SK-N-SH (cell line): ENCODE data around the gene NIPA2. TPM values are rescaled to one million over a fixed set of nuclear protein-coding genes. Genes with fewer than 3 reads are reported as not detected.

Experiments used
- CTCF ChIA-PET: fragments of 300-600, 350-600 bp; formaldehyde crosslinking; extraction: SDS; loops from one replicate; lab custom pipeline; 2021; lab: Yijun Ruan, JAX
- POLR2A ChIA-PET: fragments of 350-600 bp; sonication (Branson Sonifier 250); formaldehyde crosslinking; extraction: SDS; loops from one replicate; lab custom pipeline; 2020; ENCODE audit warnings: antibody characterized with exemption, inconsistent platforms; lab: Yijun Ruan, JAX
- DNase-seq: peaks from one replicate; pipeline ENCODE4 v3.0.0; 2012
- H2AFZ ChIP-seq: fragments of 200-600 bp; sonication (generic); 2 replicates; pipeline ENCODE4 v1.8.1; 2016; ENCODE audit warnings: antibody characterized with exemption, mild to moderate bottlenecking, low read depth
- H3F3A ChIP-seq: fragments of 200-600 bp; sonication (generic); replicated peaks from 2 replicates; pipeline ENCODE3; 2016; ENCODE audit warnings: antibody characterized with exemption, mild to moderate bottlenecking; ENCODE audit not compliant: insufficient read depth
- H3K27ac ChIP-seq, 2 experiments: fragments of 200-500 bp in 1 of 2; fragments of 200-600 bp in 1 of 2; sonication (Bioruptor generic) in 1 of 2; sonication (generic), shearing (Covaris generic) in 1 of 2; 2 replicates each; pipeline versions ENCODE4 v1.5.1 to v1.6.1; 2014 to 2016; ENCODE audit warnings: low read depth in 2 of 2, inconsistent platforms in 1 of 2, low read length in 1 of 2, mild to moderate bottlenecking in 1 of 2, mixed read lengths in 1 of 2
- H3K27me3 ChIP-seq: fragments of 200-600 bp; sonication (generic), shearing (Covaris generic); 2 replicates; pipeline ENCODE4 v1.6.1; 2016; ENCODE audit warnings: mixed run types; ENCODE audit not compliant: insufficient read depth
- H3K36me3 ChIP-seq, 2 experiments: fragments of 200-500 bp in 1 of 2; fragments of 200-600 bp in 1 of 2; sonication (Bioruptor generic) in 1 of 2; sonication (generic) in 1 of 2; replicated peaks in 1 of 2; 2 replicates each; pipeline versions ENCODE3 to v1.5.1; 2014 to 2016; ENCODE audit warnings: low read length in 1 of 2, mild to moderate bottlenecking in 1 of 2; ENCODE audit not compliant: insufficient read depth in 2 of 2, control insufficient read depth in 1 of 2
- H3K4me1 ChIP-seq, 2 experiments: fragments of 200-500 bp in 1 of 2; fragments of 200-600 bp in 1 of 2; sonication (Bioruptor generic) in 1 of 2; sonication (generic), shearing (Covaris generic) in 1 of 2; 2 replicates each; pipeline versions ENCODE4 v1.5.1 to v1.6.1; 2014 to 2016; ENCODE audit warnings: low read depth in 1 of 2, low read length in 1 of 2, mixed run types in 1 of 2; ENCODE audit not compliant: insufficient read depth in 2 of 2, control insufficient read depth in 1 of 2
- H3K4me2 ChIP-seq: fragments of 200-600 bp; sonication (generic), shearing (Covaris generic); 2 replicates; pipeline ENCODE4 v1.6.1; 2017; ENCODE audit warnings: mixed run types
- H3K4me3 ChIP-seq, 2 experiments: fragments of 200-500 bp in 1 of 2; fragments of 200-600 bp in 1 of 2; sonication (Bioruptor generic) in 1 of 2; sonication (generic), shearing (Covaris generic) in 1 of 2; 2 replicates each; pipeline versions ENCODE4 v1.5.1 to v1.8.1; 2014 to 2016; ENCODE audit warnings: low read depth in 2 of 2, inconsistent platforms in 1 of 2, low read length in 1 of 2, mild to moderate bottlenecking in 1 of 2, mixed read lengths in 1 of 2, moderate library complexity in 1 of 2
- H3K79me2 ChIP-seq: fragments of 200-600 bp; sonication (generic); 2 replicates; pipeline ENCODE4 v1.8.1; 2017; ENCODE audit warnings: mild to moderate bottlenecking; ENCODE audit not compliant: insufficient read depth
- H3K9ac ChIP-seq: fragments of 200-600 bp; sonication (generic); 2 replicates; pipeline ENCODE4 v1.6.1; 2017; ENCODE audit warnings: mixed run types
- H3K9me2 ChIP-seq: fragments of 200-600 bp; sonication (generic); 2 replicates; pipeline ENCODE4 v1.6.1; 2017; ENCODE audit warnings: mixed run types
- H3K9me3 ChIP-seq: fragments of 200-600 bp; sonication (generic); 2 replicates; pipeline ENCODE4 v1.6.1; 2017; ENCODE audit warnings: mixed run types, mild to moderate bottlenecking, moderate library complexity
- H4K20me1 ChIP-seq: fragments of 200-600 bp; sonication (generic); 2 replicates; pipeline ENCODE4 v1.6.1; 2017; ENCODE audit warnings: mild to moderate bottlenecking, mixed run types; ENCODE audit not compliant: insufficient read depth
- CHD2 ChIP-seq: fragments of 150-350 bp; IDR thresholded peaks from 2 replicates; pipeline ENCODE4 v1.6.1; 2018; ENCODE audit warnings: low read length; ENCODE audit not compliant: partially characterized antibody
- ELF1 ChIP-seq: IDR thresholded peaks from 2 replicates; pipeline ENCODE4 v1.4.0; 2012
- EP300 ChIP-seq, 2 experiments: IDR thresholded peaks; 2 replicates each; pipeline versions ENCODE4 v1.4.0 to v1.6.1; 2012; ENCODE audit warnings: borderline replicate concordance in 1 of 2, low read depth in 1 of 2, low read length in 1 of 2
- EZH2phosphoT487 ChIP-seq: fragments of 200-600 bp; sonication (generic); IDR thresholded peaks from 2 replicates; pipeline ENCODE4 v1.6.1; 2017; ENCODE audit warnings: low read depth, mixed run types, mild to moderate bottlenecking, antibody characterized with exemption, moderate library complexity, borderline replicate concordance
- FOSL2 ChIP-seq: IDR thresholded peaks from 2 replicates; pipeline ENCODE4 v1.4.0; 2012; ENCODE audit warnings: low read depth, mild to moderate bottlenecking, moderate library complexity, borderline replicate concordance
- FOXJ3 ChIP-seq: sonication (generic); formaldehyde crosslinking; IDR thresholded peaks from 2 replicates; pipeline ENCODE4 v1.5.1; 2020; ENCODE audit warnings: mild to moderate bottlenecking, missing genetic modification reagents
- FOXM1 ChIP-seq: IDR thresholded peaks from 2 replicates; pipeline ENCODE4 v1.4.0; 2012; ENCODE audit warnings: low read depth, mild to moderate bottlenecking
- GABPA ChIP-seq: IDR thresholded peaks from 2 replicates; pipeline ENCODE4 v1.4.0; 2012; ENCODE audit warnings: low read depth, mild to moderate bottlenecking
- JUND ChIP-seq: IDR thresholded peaks from 2 replicates; pipeline ENCODE4 v1.4.0; 2012
- RCOR1 ChIP-seq: fragments of 150-350 bp; IDR thresholded peaks from 2 replicates; pipeline ENCODE4 v1.6.1; 2017; ENCODE audit warnings: antibody characterized with exemption, low read length
- TAF1 ChIP-seq: IDR thresholded peaks from 2 replicates; pipeline ENCODE4 v1.6.1; 2012; ENCODE audit warnings: low read depth, mild to moderate bottlenecking, low read length, moderate library complexity, borderline replicate concordance
- TCF12 ChIP-seq: IDR thresholded peaks from 2 replicates; pipeline ENCODE4 v1.4.0; 2012
- TEAD4 ChIP-seq: IDR thresholded peaks from 2 replicates; pipeline ENCODE4 v1.4.0; 2012; ENCODE audit warnings: mild to moderate bottlenecking, borderline replicate concordance; ENCODE audit not compliant: insufficient read depth
- YY1 ChIP-seq: IDR thresholded peaks from 2 replicates; pipeline ENCODE4 v1.4.0; 2012; ENCODE audit warnings: low read depth, mild to moderate bottlenecking
- WGBS: methylation state at CpG from one replicate; pipeline ENCODE4 v1.1.6; 2017; ENCODE audit warnings: low lambda C conversion rate; 5-methylcytosine and 5-hydroxymethylcytosine counted together
- polyA plus RNA-seq, 3 experiments: library from polyadenylated mRNA; depleted of rRNA; stranded (reverse); fragments of >200 nt; gene quantifications; 2 replicates each; pipeline ENCODE4 v1.2.3, GENCODE V29; 2012
- TF ChIP-seq, protein P1 (sequence below): IDR thresholded peaks from 2 replicates; pipeline ENCODE4; 2012
- TF ChIP-seq, protein P2 (sequence below): IDR thresholded peaks from 2 replicates; pipeline ENCODE4 v1.4.0; 2012; ENCODE audit warnings: low read depth, borderline replicate concordance
- TF ChIP-seq, protein P3 (sequence below): IDR thresholded peaks from 2 replicates; pipeline ENCODE4 v1.4.0; 2012; ENCODE audit warnings: low read depth
- TF ChIP-seq, protein P4 (sequence below): fragments of 200-600 bp; sonication (generic); IDR thresholded peaks from 2 replicates; pipeline ENCODE4 v1.6.1; 2017; ENCODE audit warnings: antibody characterized with exemption, mild to moderate bottlenecking, moderate library complexity
- TF ChIP-seq, protein P5 (sequence below): fragments of 150-350 bp; IDR thresholded peaks from 2 replicates; pipeline ENCODE4 v1.6.1; 2016; ENCODE audit warnings: mild to moderate bottlenecking, low read depth, low read length

Gene NIPA2
- polyA plus RNA-seq, 1 of the 3 experiments (the other 2 are of a cell fraction): 32.0 TPM

DNA sequence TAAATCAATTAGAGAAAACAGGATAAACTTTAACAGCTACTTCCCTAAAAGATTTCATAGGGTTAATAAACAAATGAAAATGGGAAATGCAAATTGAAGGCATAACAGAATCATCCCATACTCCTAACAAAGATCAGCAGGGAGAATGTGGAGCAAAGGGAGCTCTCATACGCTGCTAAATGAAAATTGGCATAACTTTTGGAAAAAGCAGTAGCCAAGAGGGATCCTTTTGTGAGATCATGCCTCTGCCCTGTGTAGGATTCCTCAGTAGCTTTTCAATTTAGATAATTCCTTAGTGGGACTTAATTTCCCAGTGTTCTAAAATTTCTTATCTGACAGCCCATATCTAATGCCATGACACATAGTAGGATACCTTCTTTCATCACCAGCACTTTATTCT, 18.2 kb downstream of the NIPA2 start:
- Histone ChIP-seq H2AFZ (no peak overlapping the region), H3K9me3 (no peaks in the 10 kb centered on the region), H3K4me1 (no peaks in the 10 kb centered on the region), H3K27me3 (no peaks in the 10 kb centered on the region), H3K79me2 (peaks cover 23% of the 10 kb centered on the region), H3K9me2 (no peaks in the 10 kb centered on the region), H3K4me2 (no peak overlapping the region), H3K9ac (no peak overlapping the region), H3K4me3 (no peak overlapping the region), H3K27ac (no peak overlapping the region), H3K36me3 (peaks cover 40 to 70% of the 10 kb centered on the region in 2 experiments), H3F3A (peaks cover 15% of the 10 kb centered on the region), H4K20me1 (no peaks in the 10 kb centered on the region)
- WGBS: 100% methylated on average over 1 of the region's 1 CpG
- POLR2A ChIA-PET: no interaction called here
- DNase-seq: no peak
- CTCF ChIA-PET: no interaction called here
- TF ChIP-seq, protein P1, sequence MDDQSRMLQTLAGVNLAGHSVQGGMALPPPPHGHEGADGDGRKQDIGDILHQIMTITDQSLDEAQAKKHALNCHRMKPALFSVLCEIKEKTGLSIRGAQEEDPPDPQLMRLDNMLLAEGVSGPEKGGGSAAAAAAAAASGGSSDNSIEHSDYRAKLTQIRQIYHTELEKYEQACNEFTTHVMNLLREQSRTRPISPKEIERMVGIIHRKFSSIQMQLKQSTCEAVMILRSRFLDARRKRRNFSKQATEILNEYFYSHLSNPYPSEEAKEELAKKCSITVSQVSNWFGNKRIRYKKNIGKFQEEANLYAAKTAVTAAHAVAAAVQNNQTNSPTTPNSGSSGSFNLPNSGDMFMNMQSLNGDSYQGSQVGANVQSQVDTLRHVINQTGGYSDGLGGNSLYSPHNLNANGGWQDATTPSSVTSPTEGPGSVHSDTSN: no peak
- TF ChIP-seq, protein P2, sequence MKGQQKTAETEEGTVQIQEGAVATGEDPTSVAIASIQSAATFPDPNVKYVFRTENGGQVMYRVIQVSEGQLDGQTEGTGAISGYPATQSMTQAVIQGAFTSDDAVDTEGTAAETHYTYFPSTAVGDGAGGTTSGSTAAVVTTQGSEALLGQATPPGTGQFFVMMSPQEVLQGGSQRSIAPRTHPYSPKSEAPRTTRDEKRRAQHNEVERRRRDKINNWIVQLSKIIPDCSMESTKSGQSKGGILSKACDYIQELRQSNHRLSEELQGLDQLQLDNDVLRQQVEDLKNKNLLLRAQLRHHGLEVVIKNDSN: no peak
- no peak for TF ChIP-seq TCF12
- no peak for TF ChIP-seq ELF1
- TF ChIP-seq TEAD4: no peak
- no peak for TF ChIP-seq EZH2phosphoT487
- no peak for TF ChIP-seq FOSL2
- no peak for TF ChIP-seq TAF1
- TF ChIP-seq, protein P3, sequence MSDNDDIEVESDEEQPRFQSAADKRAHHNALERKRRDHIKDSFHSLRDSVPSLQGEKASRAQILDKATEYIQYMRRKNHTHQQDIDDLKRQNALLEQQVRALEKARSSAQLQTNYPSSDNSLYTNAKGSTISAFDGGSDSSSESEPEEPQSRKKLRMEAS: no peak
- no peak for TF ChIP-seq GABPA
- no peak for TF ChIP-seq EP300 (IDR thresholded peaks at IDR 0.05; ENCODE audit: borderline replicate concordance in 1 of 2, low read depth in 1 of 2, low read length in 1 of 2)
- no peak for TF ChIP-seq JUND
- TF ChIP-seq, protein P4, sequence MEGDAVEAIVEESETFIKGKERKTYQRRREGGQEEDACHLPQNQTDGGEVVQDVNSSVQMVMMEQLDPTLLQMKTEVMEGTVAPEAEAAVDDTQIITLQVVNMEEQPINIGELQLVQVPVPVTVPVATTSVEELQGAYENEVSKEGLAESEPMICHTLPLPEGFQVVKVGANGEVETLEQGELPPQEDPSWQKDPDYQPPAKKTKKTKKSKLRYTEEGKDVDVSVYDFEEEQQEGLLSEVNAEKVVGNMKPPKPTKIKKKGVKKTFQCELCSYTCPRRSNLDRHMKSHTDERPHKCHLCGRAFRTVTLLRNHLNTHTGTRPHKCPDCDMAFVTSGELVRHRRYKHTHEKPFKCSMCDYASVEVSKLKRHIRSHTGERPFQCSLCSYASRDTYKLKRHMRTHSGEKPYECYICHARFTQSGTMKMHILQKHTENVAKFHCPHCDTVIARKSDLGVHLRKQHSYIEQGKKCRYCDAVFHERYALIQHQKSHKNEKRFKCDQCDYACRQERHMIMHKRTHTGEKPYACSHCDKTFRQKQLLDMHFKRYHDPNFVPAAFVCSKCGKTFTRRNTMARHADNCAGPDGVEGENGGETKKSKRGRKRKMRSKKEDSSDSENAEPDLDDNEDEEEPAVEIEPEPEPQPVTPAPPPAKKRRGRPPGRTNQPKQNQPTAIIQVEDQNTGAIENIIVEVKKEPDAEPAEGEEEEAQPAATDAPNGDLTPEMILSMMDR: no peak
- TF ChIP-seq FOXJ3 (CRISPR knock-in tag): no peak
- TF ChIP-seq RCOR1: no peak
- TF ChIP-seq, all 33 proteins: peak for 0

DNA sequence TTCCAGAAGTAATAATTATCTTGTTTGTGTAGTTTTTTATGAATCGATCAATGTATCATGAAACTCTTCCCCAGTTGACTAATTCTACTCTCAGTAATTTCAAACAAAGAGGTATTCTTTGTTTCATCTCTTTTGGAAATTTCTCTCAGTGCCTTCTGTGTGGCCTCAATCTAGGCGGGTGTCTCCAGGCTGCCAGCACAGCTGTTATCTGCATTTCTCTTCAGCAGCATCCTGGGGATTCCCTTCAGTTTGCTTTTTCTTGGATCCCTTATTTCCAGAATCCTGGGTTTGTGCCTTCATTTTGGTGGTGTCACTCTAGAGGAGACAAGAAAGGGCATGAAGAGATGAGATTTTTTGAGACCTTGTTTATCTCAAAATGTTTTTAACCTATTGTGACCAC, 22.7 kb downstream of the NIPA2 start:
- CTCF ChIA-PET: no interaction called here
- Histone ChIP-seq H3K9me2 (no peaks in the 10 kb centered on the region), H3F3A (peaks cover 15% of the 10 kb centered on the region), H3K4me2 (no peak overlapping the region), H3K27ac (no peak overlapping the region), H3K9me3 (no peaks in the 10 kb centered on the region), H4K20me1 (no peaks in the 10 kb centered on the region), H2AFZ (no peak overlapping the region), H3K9ac (no peak overlapping the region), H3K27me3 (no peaks in the 10 kb centered on the region), H3K4me3 (no peak overlapping the region), H3K4me1 (no peaks in the 10 kb centered on the region), H3K79me2 (peaks cover 33% of the 10 kb centered on the region; the same call in 1 of the 2 replicates), H3K36me3 (peaks cover 32 to 75% of the 10 kb centered on the region in 2 experiments)
- POLR2A ChIA-PET: no interaction called here
- WGBS: 74% methylated on average over 2 of the region's 2 CpGs
- no peak for DNase-seq
- TF ChIP-seq, protein P4: no peak
- TF ChIP-seq TEAD4 (no peak), CHD2 (no peak), YY1 (no peak), FOXM1 (no peak)
- TF ChIP-seq, protein P5, sequence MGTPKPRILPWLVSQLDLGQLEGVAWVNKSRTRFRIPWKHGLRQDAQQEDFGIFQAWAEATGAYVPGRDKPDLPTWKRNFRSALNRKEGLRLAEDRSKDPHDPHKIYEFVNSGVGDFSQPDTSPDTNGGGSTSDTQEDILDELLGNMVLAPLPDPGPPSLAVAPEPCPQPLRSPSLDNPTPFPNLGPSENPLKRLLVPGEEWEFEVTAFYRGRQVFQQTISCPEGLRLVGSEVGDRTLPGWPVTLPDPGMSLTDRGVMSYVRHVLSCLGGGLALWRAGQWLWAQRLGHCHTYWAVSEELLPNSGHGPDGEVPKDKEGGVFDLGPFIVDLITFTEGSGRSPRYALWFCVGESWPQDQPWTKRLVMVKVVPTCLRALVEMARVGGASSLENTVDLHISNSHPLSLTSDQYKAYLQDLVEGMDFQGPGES: no peak
